Uterus (tissue), 2 donors: ENCODE measurements around the gene IRS1.

Experiments used
- POLR2A ChIP-seq, 2 donors: fragments of 450-650 bp; IDR thresholded peaks; one replicate each; pipeline ENCODE4 v1.6.1; 2016; ENCODE audit warnings: antibody characterized with exemption in 2 of 2, mild to moderate bottlenecking in 1 of 2, moderate library complexity in 1 of 2
- TF ChIP-seq, protein P1 (sequence below), 4 experiments: fragments of 200-600 bp in 2 of 4; fragments of 450-650 bp in 2 of 4; sonication (generic) in 2 of 4; IDR thresholded peaks; one replicate each; pipeline ENCODE4 v1.5.1; 2016 to 2019; ENCODE audit warnings: antibody characterized with exemption in 4 of 4, mild to moderate bottlenecking in 2 of 4, moderate library complexity in 1 of 4

DNA sequence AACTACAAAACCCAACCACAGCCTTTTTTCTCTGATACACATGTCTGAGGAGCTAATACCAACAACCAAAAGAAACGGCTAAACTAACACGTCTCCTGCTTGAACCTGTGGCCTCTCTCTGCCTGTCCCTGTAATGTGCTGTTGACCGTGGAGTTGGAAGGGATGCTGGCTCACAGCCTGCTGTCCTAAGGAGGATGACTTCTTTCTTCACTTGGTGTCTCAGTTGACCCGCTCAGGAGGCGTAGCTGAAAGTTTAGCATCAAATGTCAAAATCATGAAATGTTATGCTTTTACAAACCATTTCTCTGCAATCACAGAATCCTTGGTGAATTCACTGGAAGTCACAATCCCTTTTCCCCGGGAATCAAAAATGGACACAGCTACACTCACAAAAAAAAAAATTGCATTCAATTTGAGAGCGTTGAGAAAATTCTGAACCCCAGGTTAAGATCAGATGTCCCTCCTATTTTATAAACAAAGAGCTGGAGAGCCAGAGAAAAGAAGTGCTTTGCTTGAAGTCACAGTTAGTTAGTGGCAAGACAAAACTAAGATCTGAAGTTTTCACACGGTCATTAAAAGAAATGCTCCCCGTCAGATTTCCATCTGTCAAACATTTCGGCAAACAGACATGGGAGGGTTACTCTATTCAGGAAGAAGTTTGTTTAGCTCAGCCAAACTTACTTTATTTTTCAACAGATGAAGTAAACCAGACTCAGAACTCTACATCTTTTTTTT lies 74.3 kb downstream of the IRS1 start:
- TF ChIP-seq, protein P1, sequence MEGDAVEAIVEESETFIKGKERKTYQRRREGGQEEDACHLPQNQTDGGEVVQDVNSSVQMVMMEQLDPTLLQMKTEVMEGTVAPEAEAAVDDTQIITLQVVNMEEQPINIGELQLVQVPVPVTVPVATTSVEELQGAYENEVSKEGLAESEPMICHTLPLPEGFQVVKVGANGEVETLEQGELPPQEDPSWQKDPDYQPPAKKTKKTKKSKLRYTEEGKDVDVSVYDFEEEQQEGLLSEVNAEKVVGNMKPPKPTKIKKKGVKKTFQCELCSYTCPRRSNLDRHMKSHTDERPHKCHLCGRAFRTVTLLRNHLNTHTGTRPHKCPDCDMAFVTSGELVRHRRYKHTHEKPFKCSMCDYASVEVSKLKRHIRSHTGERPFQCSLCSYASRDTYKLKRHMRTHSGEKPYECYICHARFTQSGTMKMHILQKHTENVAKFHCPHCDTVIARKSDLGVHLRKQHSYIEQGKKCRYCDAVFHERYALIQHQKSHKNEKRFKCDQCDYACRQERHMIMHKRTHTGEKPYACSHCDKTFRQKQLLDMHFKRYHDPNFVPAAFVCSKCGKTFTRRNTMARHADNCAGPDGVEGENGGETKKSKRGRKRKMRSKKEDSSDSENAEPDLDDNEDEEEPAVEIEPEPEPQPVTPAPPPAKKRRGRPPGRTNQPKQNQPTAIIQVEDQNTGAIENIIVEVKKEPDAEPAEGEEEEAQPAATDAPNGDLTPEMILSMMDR (IDR thresholded peaks at IDR 0.05), result no peak
- no peak for TF ChIP-seq POLR2A (IDR thresholded peaks at IDR 0.05)
